ENCODE measurements around the gene AGA. TPM values are rescaled to one million over a fixed set of nuclear protein-coding genes. Genes with fewer than 3 reads are reported as not detected.

AGA gene
- total and polyA plus RNA-seq, 2 donors (not counting 1 experiment from before 2014, with no cell fraction given): 28.2 to 35.3 TPM

GRCh38 chr4:177447417-177448004 lies 5.3 kb upstream of the AGA start:
- no peak for DNase-seq
- Histone ChIP-seq H3K4me1 (ENCODE audit: control insufficient read depth in 2 of 2, insufficient read depth in 2 of 2, low read length in 2 of 2) (peaks cover 4 to 5% of the 10 kb centered on the region in 2 donors), H2AFZ (ENCODE audit: insufficient read depth, low read depth, low read length, poor library complexity, severe bottlenecking) (no peak overlapping the region), H3K27me3 (replicated peaks in 1 of 4; ENCODE audit: control extremely low read depth in 1 of 4, control insufficient read depth in 3 of 4, insufficient read depth in 4 of 4, low read length in 3 of 4) (no peaks in the 10 kb centered on the region), H3K4me3 (ENCODE audit: control extremely low read depth in 1 of 5, extremely low read depth in 1 of 5, insufficient read depth in 1 of 5, low read depth in 2 of 5, low read length in 4 of 5) (no peak overlapping the region), H3K27ac (ENCODE audit: low read length in 2 of 2) (no peak overlapping the region), H3K4me2 (replicated peaks; ENCODE audit: low read depth, low read length, poor library complexity, severe bottlenecking) (no peak overlapping the region), H3K9ac (ENCODE audit: low read length) (no peak overlapping the region), H3K36me3 (replicated peaks in 1 of 2; ENCODE audit: control extremely low read depth in 1 of 2, control insufficient read depth in 1 of 2, extremely low read depth in 1 of 2, insufficient read depth in 2 of 2, low read length in 1 of 2) (no peaks in the 10 kb centered on the region), H3K79me2 (ENCODE audit: control insufficient read depth, insufficient read depth, low read length) (no peaks in the 10 kb centered on the region), H4K20me1 (ENCODE audit: control insufficient read depth, insufficient read depth, low read length, poor library complexity, severe bottlenecking) (no peaks in the 10 kb centered on the region), H3K9me3 (ENCODE audit: control extremely low read depth in 1 of 3, control insufficient read depth in 2 of 3, insufficient read depth in 1 of 3, low read length in 2 of 3) (no peaks in the 10 kb centered on the region)
- Mint-ChIP-seq H3K4me1 (peaks cover 5% of the 10 kb centered on the region), H3K27ac (no peak overlapping the region), H3K4me3 (no peak overlapping the region), H3K9me3 (ENCODE audit: insufficient read depth) (no peaks in the 10 kb centered on the region), H3K27me3 (no peaks in the 10 kb centered on the region)
- WGBS (ENCODE audit: insufficient coverage): no CpG with 5 or more reads among the region's 1 CpG
- intact Hi-C loops (cut with micrococcal nuclease): no loop called here
- ChIA-PET POLR2A (no interaction called here), CTCF (no interaction called here)
- no peak for ATAC-seq (ENCODE audit: low read depth)
- TF ChIP-seq EZH2 (IDR thresholded peaks at IDR 0.05; ENCODE audit: borderline replicate concordance, insufficient read depth, low read depth, low read length, poor library complexity, severe bottlenecking) (no peak), CTCF (IDR thresholded peaks at IDR 0.05) (no peak)

DNA sequence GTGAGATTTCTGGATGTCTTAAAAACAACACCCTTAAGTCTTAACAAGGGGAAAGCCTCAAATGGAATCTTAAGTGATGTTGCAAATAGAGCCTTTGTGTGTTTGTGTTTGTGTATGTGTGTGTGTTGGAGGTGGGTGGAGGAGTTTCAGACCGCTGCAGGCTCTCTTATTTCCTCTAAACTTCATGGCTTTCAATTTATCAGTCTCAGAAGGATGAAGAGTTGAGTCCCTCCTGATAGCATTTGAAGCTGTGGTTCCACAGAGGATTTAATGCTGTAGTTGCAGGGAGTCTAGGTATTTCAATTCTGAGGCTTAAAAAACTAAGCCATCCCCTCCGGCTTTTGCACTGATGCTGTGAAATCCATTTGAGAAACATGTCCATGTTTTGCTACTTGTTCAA lies 4.3 kb upstream of the AGA start:
- Mint-ChIP-seq H3K4me3 (no peak overlapping the region), H3K4me1 (peaks cover 8% of the 10 kb centered on the region), H3K9me3 (ENCODE audit: insufficient read depth) (no peaks in the 10 kb centered on the region), H3K27me3 (no peaks in the 10 kb centered on the region), H3K27ac (no peak overlapping the region)
- TF ChIP-seq EZH2 (IDR thresholded peaks at IDR 0.05; ENCODE audit: borderline replicate concordance, insufficient read depth, low read depth, low read length, poor library complexity, severe bottlenecking) (no peak), CTCF (IDR thresholded peaks at IDR 0.05) (no peak)
- WGBS (ENCODE audit: insufficient coverage): no CpG with 5 or more reads among the region's 2 CpGs
- Histone ChIP-seq H3K9me3 (ENCODE audit: control extremely low read depth in 1 of 3, control insufficient read depth in 2 of 3, insufficient read depth in 1 of 3, low read length in 2 of 3) (no peaks in the 10 kb centered on the region), H3K4me2 (replicated peaks; ENCODE audit: low read depth, low read length, poor library complexity, severe bottlenecking) (no peak overlapping the region), H3K79me2 (ENCODE audit: control insufficient read depth, insufficient read depth, low read length) (no peaks in the 10 kb centered on the region), H2AFZ (ENCODE audit: insufficient read depth, low read depth, low read length, poor library complexity, severe bottlenecking) (no peak overlapping the region), H3K4me3 (ENCODE audit: control extremely low read depth in 1 of 5, extremely low read depth in 1 of 5, insufficient read depth in 1 of 5, low read depth in 2 of 5, low read length in 4 of 5) (no peak overlapping the region), H3K9ac (ENCODE audit: low read length) (no peak overlapping the region), H3K36me3 (replicated peaks in 1 of 2; ENCODE audit: control extremely low read depth in 1 of 2, control insufficient read depth in 1 of 2, extremely low read depth in 1 of 2, insufficient read depth in 2 of 2, low read length in 1 of 2) (no peaks in the 10 kb centered on the region), H3K4me1 (ENCODE audit: control insufficient read depth in 2 of 2, insufficient read depth in 2 of 2, low read length in 2 of 2) (peaks cover 5 to 7% of the 10 kb centered on the region in 2 donors), H4K20me1 (ENCODE audit: control insufficient read depth, insufficient read depth, low read length, poor library complexity, severe bottlenecking) (no peaks in the 10 kb centered on the region), H3K27ac (ENCODE audit: low read length in 2 of 2) (no peak overlapping the region), H3K27me3 (replicated peaks in 1 of 4; ENCODE audit: control extremely low read depth in 1 of 4, control insufficient read depth in 3 of 4, insufficient read depth in 4 of 4, low read length in 3 of 4) (no peaks in the 10 kb centered on the region)
- DNase-seq (no peak), ATAC-seq (ENCODE audit: low read depth) (no peak)
- intact Hi-C loops (cut with micrococcal nuclease): no loop called here
- ChIA-PET CTCF (no interaction called here), POLR2A (no interaction called here)

All from B cell (primary cell).